DOHH2 (cell line): ENCODE measurements around the gene TET2.

Experiments
- H3F3A ChIP-seq: fragments of 200-600 bp; sonication (generic), shearing (Covaris generic); 2 replicates; pipeline ENCODE4 v1.6.0; 2016; ENCODE audit warnings: antibody characterized with exemption, mild to moderate bottlenecking; ENCODE audit not compliant: control insufficient read depth, insufficient read depth
- H3K27ac ChIP-seq: fragments of 200-600 bp; sonication (generic); 2 replicates; pipeline ENCODE4 v1.5.1; 2014; ENCODE audit warnings: low read depth, mild to moderate bottlenecking, low read length, moderate library complexity
- H3K27me3 ChIP-seq: fragments of 200-600 bp; sonication (generic); 2 replicates; pipeline ENCODE4 v1.6.1; 2014; ENCODE audit warnings: mild to moderate bottlenecking, low read length, mixed read lengths; ENCODE audit not compliant: control insufficient read depth
- H3K36me3 ChIP-seq: fragments of 200-600 bp; sonication (generic); 2 replicates; pipeline ENCODE4 v1.6.1; 2014; ENCODE audit warnings: mild to moderate bottlenecking, low read length, moderate library complexity, mixed read lengths; ENCODE audit not compliant: control insufficient read depth
- H3K4me1 ChIP-seq: fragments of 200-600 bp; sonication (generic); 2 replicates; pipeline ENCODE4 v1.6.1; 2014; ENCODE audit warnings: mild to moderate bottlenecking, low read length, mixed read lengths; ENCODE audit not compliant: control insufficient read depth
- H3K4me2 ChIP-seq: fragments of 200-600 bp; sonication (generic); 2 replicates; pipeline ENCODE4 v1.6.0; 2014; ENCODE audit warnings: mild to moderate bottlenecking, low read length, moderate library complexity
- H3K4me3 ChIP-seq: fragments of 200-600 bp; sonication (generic); 2 replicates; pipeline ENCODE4 v1.5.1; 2014; ENCODE audit warnings: mild to moderate bottlenecking, low read length, mixed read lengths
- H3K79me2 ChIP-seq: fragments of 200-600 bp; sonication (generic); 2 replicates; pipeline ENCODE4 v1.6.1; 2014; ENCODE audit warnings: mild to moderate bottlenecking, low read length, mixed read lengths; ENCODE audit not compliant: control insufficient read depth
- H3K9me2 ChIP-seq: fragments of 200-600 bp; sonication (generic); replicated peaks from 2 replicates; pipeline ENCODE4 v1.6.1; 2014; ENCODE audit warnings: mild to moderate bottlenecking, low read length, mixed read lengths; ENCODE audit not compliant: control insufficient read depth
- H3K9me3 ChIP-seq: fragments of 200-600 bp; sonication (generic); 2 replicates; pipeline ENCODE4 v1.6.1; 2014; ENCODE audit warnings: antibody characterized with exemption, low read length, mixed read lengths; ENCODE audit not compliant: control insufficient read depth, insufficient read depth
- H4K20me1 ChIP-seq: fragments of 200-600 bp; sonication (generic); 2 replicates; pipeline ENCODE4 v1.6.0; 2014; ENCODE audit warnings: low read depth, mild to moderate bottlenecking, antibody characterized with exemption, low read length, moderate library complexity; ENCODE audit not compliant: control insufficient read depth, insufficient read depth
- EZH2phosphoT487 ChIP-seq: fragments of 200-600 bp; sonication (generic); IDR thresholded peaks from 2 replicates; pipeline ENCODE4 v1.6.1; 2017; ENCODE audit warnings: borderline replicate concordance, mild to moderate bottlenecking, antibody characterized with exemption, low read length, moderate library complexity, mixed read lengths
- TF ChIP-seq, protein P1 (sequence below): fragments of 200-600 bp; sonication (generic); IDR thresholded peaks from one replicate; pipeline ENCODE4 v1.5.1; 2014; ENCODE audit warnings: antibody characterized with exemption, mild to moderate bottlenecking, low read depth, low read length; ENCODE audit not compliant: poor library complexity, severe bottlenecking

Gene TET2

GRCh38 chr4:105139646-105140045, 7.0 kb upstream of the TET2 start:
- Histone ChIP-seq H4K20me1 (no peaks in the 10 kb centered on the region), H3K36me3 (no peaks in the 10 kb centered on the region), H3K9me2 (no peaks in the 10 kb centered on the region), H3K79me2 (no peaks in the 10 kb centered on the region), H3K9me3 (no peaks in the 10 kb centered on the region), H3K4me2 (no peak overlapping the region), H3K27ac (no peak overlapping the region), H3K4me1 (peaks cover 24% of the 10 kb centered on the region), H3K4me3 (no peak overlapping the region), H3F3A (no peaks in the 10 kb centered on the region; the same call in 1 of the 2 replicates), H3K27me3 (no peaks in the 10 kb centered on the region)
- TF ChIP-seq, protein P1, sequence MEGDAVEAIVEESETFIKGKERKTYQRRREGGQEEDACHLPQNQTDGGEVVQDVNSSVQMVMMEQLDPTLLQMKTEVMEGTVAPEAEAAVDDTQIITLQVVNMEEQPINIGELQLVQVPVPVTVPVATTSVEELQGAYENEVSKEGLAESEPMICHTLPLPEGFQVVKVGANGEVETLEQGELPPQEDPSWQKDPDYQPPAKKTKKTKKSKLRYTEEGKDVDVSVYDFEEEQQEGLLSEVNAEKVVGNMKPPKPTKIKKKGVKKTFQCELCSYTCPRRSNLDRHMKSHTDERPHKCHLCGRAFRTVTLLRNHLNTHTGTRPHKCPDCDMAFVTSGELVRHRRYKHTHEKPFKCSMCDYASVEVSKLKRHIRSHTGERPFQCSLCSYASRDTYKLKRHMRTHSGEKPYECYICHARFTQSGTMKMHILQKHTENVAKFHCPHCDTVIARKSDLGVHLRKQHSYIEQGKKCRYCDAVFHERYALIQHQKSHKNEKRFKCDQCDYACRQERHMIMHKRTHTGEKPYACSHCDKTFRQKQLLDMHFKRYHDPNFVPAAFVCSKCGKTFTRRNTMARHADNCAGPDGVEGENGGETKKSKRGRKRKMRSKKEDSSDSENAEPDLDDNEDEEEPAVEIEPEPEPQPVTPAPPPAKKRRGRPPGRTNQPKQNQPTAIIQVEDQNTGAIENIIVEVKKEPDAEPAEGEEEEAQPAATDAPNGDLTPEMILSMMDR = no peak
- no peak for TF ChIP-seq EZH2phosphoT487

GRCh38 chr4:105140684-105141490, 5.8 kb upstream of the TET2 start:
- H4K20me1 ChIP-seq = no peaks in the 10 kb centered on the region
- peaks cover 28% of the 10 kb centered on the region for H3K4me1 ChIP-seq
- no peaks in the 10 kb centered on the region for H3K36me3 ChIP-seq
- H3K4me3 ChIP-seq = no peak overlapping the region
- peaks cover 11% of the 10 kb centered on the region for H3K27me3 ChIP-seq
- H3K4me2 ChIP-seq = no peak overlapping the region
- no peaks in the 10 kb centered on the region for H3K9me3 ChIP-seq
- peaks cover 6% of the 10 kb centered on the region; the same call in 1 of the 2 replicates for H3F3A ChIP-seq
- no peaks in the 10 kb centered on the region for H3K79me2 ChIP-seq
- TF ChIP-seq, protein P1 = peak; percentile 83
- TF ChIP-seq EZH2phosphoT487 = no peak
- no peak overlapping the region for H3K27ac ChIP-seq
- H3K9me2 ChIP-seq = no peaks in the 10 kb centered on the region

- Histone ChIP-seq H3K4me2 (peak overlapping the region; percentile 84), H3K9me3 (no peaks in the 10 kb centered on the region), H3F3A (peaks cover 6% of the 10 kb centered on the region; the same call in 1 of the 2 replicates), H3K4me1 (peaks cover 35% of the 10 kb centered on the region), H3K4me3 (peak overlapping the region; percentile 97), H3K27ac (no peak overlapping the region), H4K20me1 (no peaks in the 10 kb centered on the region), H3K27me3 (peaks cover 22% of the 10 kb centered on the region), H3K79me2 (peaks cover 4% of the 10 kb centered on the region; the same call in 1 of the 2 replicates), H3K9me2 (no peaks in the 10 kb centered on the region), H3K36me3 (peaks cover 3% of the 10 kb centered on the region; the same call in 1 of the 2 replicates)
- no peak for TF ChIP-seq EZH2phosphoT487
- TF ChIP-seq, protein P1 = no peak
Measured at GRCh38 chr4:105145156-105145902, 1.3 kb upstream of the TET2 start.
